ENCODE measurements around the gene RPS18. TPM values are rescaled to one million over a fixed set of nuclear protein-coding genes. Genes with fewer than 3 reads are reported as not detected.

The RPS18 gene
- total and polyA plus RNA-seq, 2 of the 13 experiments (the other 11 are each of a cell fraction or from before 2014, with no cell fraction given) = 3,896 to 5,806 TPM

DNA sequence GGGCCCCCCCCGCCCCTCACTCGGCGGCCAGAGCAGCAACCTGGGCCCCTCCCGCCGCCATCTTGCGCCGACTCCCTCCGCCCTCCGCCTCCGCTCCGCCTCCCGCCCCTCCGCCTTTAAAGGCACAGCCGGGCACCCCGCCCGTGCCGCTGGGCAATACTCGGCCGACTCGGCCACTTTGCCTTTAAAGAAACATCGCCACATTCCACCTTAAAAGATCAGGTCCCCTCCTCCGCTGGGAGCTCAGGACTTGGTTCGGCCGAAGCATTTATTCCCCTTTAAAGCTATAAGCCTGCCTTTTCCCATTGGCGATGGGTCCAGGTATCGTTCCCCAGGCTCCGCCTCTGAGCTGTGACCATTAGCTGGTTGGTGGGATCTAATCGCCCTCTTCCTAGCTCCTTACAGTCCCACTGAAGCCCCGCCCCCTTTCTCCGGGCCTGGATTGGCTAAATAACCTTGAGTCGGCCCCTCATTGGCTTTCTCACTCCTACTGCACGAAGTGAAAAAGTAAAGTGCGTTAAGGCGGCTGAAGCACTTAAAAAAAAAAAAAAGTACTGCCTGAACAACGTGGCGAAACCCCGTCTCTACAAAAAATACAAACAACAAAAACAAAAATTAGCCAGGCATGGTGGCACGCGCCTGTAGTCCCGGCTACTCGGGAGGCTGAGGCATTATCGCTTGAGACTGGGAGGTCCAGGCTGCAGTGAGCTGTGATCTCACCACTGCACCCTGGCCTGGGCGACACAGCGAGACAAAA lies 46.0 kb downstream of the RPS18 start, which contains the start of gene ZBTB22 (continued):
- TF ChIP-seq ZBTB43 (CRISPR knock-in tag; conservative IDR thresholded peaks at IDR 0.05) (no peak), ZNF512B (CRISPR knock-in tag; IDR thresholded peaks at IDR 0.05; ENCODE audit: borderline replicate concordance) (no peak), TOE1 (CRISPR knock-in tag; IDR thresholded peaks at IDR 0.05) (no peak), RELA (CRISPR knock-in tag; IDR thresholded peaks at IDR 0.05) (peak; percentile 54; the same call in 1 of the 2 replicates), HNRNPK (IDR thresholded peaks at IDR 0.05; ENCODE audit: low read depth, low read length, poor library complexity, severe bottlenecking) (no peak), THAP9 (CRISPR knock-in tag; IDR thresholded peaks at IDR 0.05; ENCODE audit: borderline replicate concordance) (peak; percentile 63; the same call in 1 of the 2 replicates), GMEB2 (CRISPR knock-in tag; IDR thresholded peaks at IDR 0.05; ENCODE audit: low read depth) (0 out of 2 replicates have a peak, but pooled peaks have one; percentile 29), HNRNPH1 (optimal IDR thresholded peaks at IDR 0.05; ENCODE audit: low read depth, low read length) (no peak), ZNF570 (CRISPR knock-in tag; IDR thresholded peaks at IDR 0.05; ENCODE audit: borderline replicate concordance) (no peak), REL (CRISPR knock-in tag; conservative IDR thresholded peaks at IDR 0.05) (no peak), PTBP1 (IDR thresholded peaks at IDR 0.05; ENCODE audit: low read depth, low read length, poor library complexity, severe bottlenecking) (no peak), JUND (CRISPR knock-in tag; IDR thresholded peaks at IDR 0.05) (no peak), SPEN (CRISPR knock-in tag; IDR thresholded peaks at IDR 0.05; ENCODE audit: low read depth) (peak; percentile 41; the same call in 1 of the 2 replicates), ZNF20 (CRISPR knock-in tag; IDR thresholded peaks at IDR 0.05) (no peak)
- TF ChIP-seq, protein P1, sequence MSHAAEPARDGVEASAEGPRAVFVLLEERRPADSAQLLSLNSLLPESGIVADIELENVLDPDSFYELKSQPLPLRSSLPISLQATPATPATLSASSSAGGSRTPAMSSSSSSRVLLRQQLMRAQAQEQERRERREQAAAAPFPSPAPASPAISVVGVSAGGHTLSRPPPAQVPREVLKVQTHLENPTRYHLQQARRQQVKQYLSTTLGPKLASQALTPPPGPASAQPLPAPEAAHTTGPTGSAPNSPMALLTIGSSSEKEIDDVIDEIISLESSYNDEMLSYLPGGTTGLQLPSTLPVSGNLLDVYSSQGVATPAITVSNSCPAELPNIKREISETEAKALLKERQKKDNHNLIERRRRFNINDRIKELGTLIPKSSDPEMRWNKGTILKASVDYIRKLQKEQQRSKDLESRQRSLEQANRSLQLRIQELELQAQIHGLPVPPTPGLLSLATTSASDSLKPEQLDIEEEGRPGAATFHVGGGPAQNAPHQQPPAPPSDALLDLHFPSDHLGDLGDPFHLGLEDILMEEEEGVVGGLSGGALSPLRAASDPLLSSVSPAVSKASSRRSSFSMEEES (CRISPR knock-in tag; IDR thresholded peaks at IDR 0.05) = 0 out of 2 replicates have a peak, but pooled peaks have one; percentile 32
- TF ChIP-seq, protein P2, sequence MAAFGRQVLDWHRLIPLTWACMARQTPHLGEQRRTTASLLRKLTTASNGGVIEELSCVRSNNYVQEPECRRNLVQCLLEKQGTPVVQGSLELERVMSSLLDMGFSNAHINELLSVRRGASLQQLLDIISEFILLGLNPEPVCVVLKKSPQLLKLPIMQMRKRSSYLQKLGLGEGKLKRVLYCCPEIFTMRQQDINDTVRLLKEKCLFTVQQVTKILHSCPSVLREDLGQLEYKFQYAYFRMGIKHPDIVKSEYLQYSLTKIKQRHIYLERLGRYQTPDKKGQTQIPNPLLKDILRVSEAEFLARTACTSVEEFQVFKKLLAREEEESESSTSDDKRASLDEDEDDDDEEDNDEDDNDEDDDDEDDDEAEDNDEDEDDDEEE (CRISPR knock-in tag; IDR thresholded peaks at IDR 0.05) = no peak

Data from HepG2 (cell line).